HG03521 (cell line): ENCODE data around the gene MAMSTR.
"Not testable (repeated sequence)": the region's sequence is repeated elsewhere in the genome, so short reads cannot be mapped to it uniquely, and the experiment has no call there.

Experiments
- ATAC-seq: cut with Tn5 transposase; IDR thresholded peaks from one replicate; pipeline ENCODE4 v1.9.1; 2021; ENCODE audit warnings: mild to moderate bottlenecking, moderate library complexity; ENCODE audit not compliant: unreplicated experiment

MAMSTR gene

GRCh38 chr19:48719263-48720171 lies at the start of gene MAMSTR:
TSS of gene MAMSTR (minus strand) at chr19:48719725. CDS start at chr19:48719031, 694 bp downstream.
- no peak for ATAC-seq

GRCh38 chr19:48768994-48769713 lies 49.6 kb upstream of the MAMSTR start:
- ATAC-seq: no peak

- ATAC-seq: not testable (repeated sequence)
These were observed 48.7 kb upstream of the MAMSTR start for GRCh38 chr19:48768171-48768753.

- not testable (repeated sequence) for ATAC-seq
These were observed 46.3 kb upstream of the MAMSTR start for GRCh38 chr19:48765816-48766215.

GRCh38 chr19:48760504-48761205 lies 41.1 kb upstream of the MAMSTR start:
- no peak for ATAC-seq

GRCh38 chr19:48757741-48758144 lies 38.2 kb upstream of the MAMSTR start:
- no peak for ATAC-seq

- no peak for ATAC-seq
These were observed 37.7 kb upstream of the MAMSTR start for GRCh38 chr19:48757089-48757675.

GRCh38 chr19:48756686-48757085 lies 37.2 kb upstream of the MAMSTR start:
- no peak for ATAC-seq

GRCh38 chr19:48756212-48756611 lies 36.7 kb upstream of the MAMSTR start:
- no peak for ATAC-seq

GRCh38 chr19:48755787-48756186 lies 36.3 kb upstream of the MAMSTR start:
- ATAC-seq: no peak

GRCh38 chr19:48755084-48755641 lies 35.6 kb upstream of the MAMSTR start, which contains the start of gene FGF21:
TSS of gene FGF21 (plus strand) at chr19:48755524. CDS start at chr19:48756237, 713 bp downstream.
- ATAC-seq: no peak

- ATAC-seq: no peak
These were observed 33.2 kb upstream of the MAMSTR start, which contains the start of gene FUT1 for GRCh38 chr19:48752496-48753365. TSS of gene FUT1 (minus strand) at chr19:48752641. CDS start at chr19:48751281, 1,360 bp downstream.

GRCh38 chr19:48751845-48752495 lies 32.4 kb upstream of the MAMSTR start:
- no peak for ATAC-seq

- ATAC-seq: no peak
These were observed 31.4 kb upstream of the MAMSTR start for GRCh38 chr19:48750771-48751504.

GRCh38 chr19:48750351-48750750 lies 30.8 kb upstream of the MAMSTR start:
- no peak for ATAC-seq

GRCh38 chr19:48749571-48750198 lies 30.2 kb upstream of the MAMSTR start:
- ATAC-seq: no peak
